GM10248 (cell line): ENCODE measurements around the gene NGB.

Experiments
- CTCF ChIA-PET: fragments of 300-600 bp; sonication (Branson Sonifier 250); formaldehyde crosslinking; extraction: SDS; loops from one replicate; lab custom pipeline; 2021; ENCODE audit warnings: antibody characterized with exemption; lab: Yijun Ruan, JAX
- POLR2A ChIA-PET: fragments of 350-650 bp; sonication (Branson Sonifier 250); formaldehyde crosslinking; extraction: SDS; loops from one replicate; lab custom pipeline; 2020; ENCODE audit warnings: antibody characterized with exemption; lab: Yijun Ruan, JAX
- DNase-seq: peaks from one replicate; pipeline ENCODE4 v3.0.0; 2012; ENCODE audit errors: extremely low spot score
- TF ChIP-seq, protein P1 (sequence below): IDR thresholded peaks from 2 replicates; pipeline ENCODE4 v1.5.1; 2012; ENCODE audit warnings: mild to moderate bottlenecking, low read depth; ENCODE audit errors: extremely low read depth, missing control alignments, control extremely low read depth

The NGB gene

DNA sequence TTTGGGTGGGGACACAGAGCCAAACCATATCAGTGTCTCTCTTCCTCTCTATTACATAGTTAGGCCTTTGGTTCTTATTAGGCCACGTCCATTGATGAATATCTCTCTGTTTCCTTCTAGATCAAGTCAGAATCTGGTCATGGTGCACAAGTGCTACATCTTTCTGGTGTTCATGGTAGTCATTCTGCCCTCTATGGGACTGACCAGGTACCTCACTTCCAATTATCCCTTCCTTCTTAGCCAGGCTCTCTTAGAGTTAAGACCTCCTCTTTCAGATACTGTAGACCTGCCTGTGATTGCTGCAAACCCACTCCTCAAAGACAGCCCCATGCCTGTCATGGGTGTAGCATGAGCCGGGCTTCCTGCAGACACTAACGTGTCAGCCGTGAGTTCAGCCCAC, 25.2 kb downstream of the NGB start:
- TF ChIP-seq, protein P1, sequence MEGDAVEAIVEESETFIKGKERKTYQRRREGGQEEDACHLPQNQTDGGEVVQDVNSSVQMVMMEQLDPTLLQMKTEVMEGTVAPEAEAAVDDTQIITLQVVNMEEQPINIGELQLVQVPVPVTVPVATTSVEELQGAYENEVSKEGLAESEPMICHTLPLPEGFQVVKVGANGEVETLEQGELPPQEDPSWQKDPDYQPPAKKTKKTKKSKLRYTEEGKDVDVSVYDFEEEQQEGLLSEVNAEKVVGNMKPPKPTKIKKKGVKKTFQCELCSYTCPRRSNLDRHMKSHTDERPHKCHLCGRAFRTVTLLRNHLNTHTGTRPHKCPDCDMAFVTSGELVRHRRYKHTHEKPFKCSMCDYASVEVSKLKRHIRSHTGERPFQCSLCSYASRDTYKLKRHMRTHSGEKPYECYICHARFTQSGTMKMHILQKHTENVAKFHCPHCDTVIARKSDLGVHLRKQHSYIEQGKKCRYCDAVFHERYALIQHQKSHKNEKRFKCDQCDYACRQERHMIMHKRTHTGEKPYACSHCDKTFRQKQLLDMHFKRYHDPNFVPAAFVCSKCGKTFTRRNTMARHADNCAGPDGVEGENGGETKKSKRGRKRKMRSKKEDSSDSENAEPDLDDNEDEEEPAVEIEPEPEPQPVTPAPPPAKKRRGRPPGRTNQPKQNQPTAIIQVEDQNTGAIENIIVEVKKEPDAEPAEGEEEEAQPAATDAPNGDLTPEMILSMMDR, result no peak
- CTCF ChIA-PET, result interaction anchor here (1.1 kb wide), 1 partner anchor 95 kb away, joined by 4 read pairs; no protein-coding TSS in a partner anchor
- no peak for DNase-seq
- POLR2A ChIA-PET, result no interaction called here

DNA sequence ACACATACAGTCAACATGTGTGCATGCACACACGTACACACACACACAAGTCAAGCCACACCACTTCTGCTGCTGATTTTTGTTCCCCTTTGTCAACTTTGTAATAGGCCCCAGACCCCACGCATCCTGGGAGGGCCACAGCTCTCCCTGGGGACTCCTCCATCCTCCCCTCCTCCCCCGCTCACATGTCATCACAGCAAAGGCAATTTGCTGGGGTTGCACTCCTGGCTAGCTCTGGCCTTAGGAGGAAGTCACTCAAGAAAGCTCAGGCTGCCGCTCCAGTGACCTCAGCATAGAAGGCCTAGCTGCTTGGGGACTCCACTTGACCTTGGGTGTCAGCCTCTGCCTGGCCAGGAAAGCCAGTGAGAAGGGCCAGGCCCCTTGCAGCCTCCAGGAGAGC, 27.2 kb downstream of the NGB start:
- TF ChIP-seq, protein P1, result no peak
- ChIA-PET CTCF (no interaction called here), POLR2A (no interaction called here)
- peak; percentile 51 for DNase-seq

DNA sequence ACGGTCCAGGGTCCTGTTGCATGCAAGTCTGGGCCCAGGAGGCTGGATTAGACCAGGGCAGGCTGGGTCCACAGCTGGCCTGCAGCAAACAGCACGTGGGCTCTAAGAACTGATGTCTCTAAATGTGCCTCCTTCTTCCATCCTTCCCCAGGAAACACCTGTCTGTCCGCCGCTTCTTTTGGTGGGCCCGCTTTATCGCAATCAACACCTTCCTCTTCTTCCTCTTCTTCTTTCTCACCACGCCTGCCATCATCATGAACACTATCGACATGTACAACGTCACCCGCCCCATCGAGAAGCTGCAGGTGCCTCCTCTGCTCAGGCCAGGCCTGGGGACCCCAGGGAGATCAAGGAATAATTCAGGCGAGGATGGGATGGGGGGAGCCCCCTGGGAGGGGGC, 28.3 kb downstream of the NGB start:
- ChIA-PET CTCF (no interaction called here), POLR2A (no interaction called here)
- TF ChIP-seq, protein P1, result no peak
- no peak for DNase-seq

- POLR2A ChIA-PET, result no interaction called here
- DNase-seq, result no peak
- CTCF ChIA-PET, result no interaction called here
- TF ChIP-seq, protein P1, result no peak
Observed at GRCh38 chr14:77241955-77242354, 29.1 kb downstream of the NGB start.

DNA sequence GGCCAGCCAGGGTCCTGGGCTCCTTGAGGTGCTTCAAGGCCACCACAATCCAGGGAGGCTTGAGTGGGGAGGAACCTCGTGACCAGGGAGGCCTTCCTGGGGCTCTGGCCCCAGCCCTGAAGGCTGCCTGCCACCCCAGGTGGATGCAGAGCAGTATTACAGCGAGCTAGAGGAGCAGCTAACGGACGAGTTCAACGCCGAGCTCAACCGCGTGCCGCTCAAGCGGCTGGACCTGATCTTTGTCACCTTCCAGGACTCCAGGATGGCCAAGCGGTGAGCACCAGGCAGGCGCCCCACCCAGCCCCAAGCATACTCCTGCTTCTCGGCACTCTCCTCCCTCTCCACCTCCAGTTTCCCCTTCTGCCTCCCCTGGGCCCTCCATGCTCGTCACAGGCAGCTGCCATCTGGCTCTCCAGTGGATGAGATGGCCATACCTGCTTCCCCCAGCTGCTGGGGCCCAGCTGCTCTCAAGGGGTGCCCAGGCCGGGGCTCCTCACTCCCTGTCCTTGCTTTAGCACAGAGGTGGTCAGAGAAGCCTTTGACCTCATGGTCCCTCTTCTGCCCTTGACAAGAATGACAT, 30.6 kb downstream of the NGB start:
- DNase-seq, result no peak
- ChIA-PET CTCF (no interaction called here), POLR2A (no interaction called here)
- TF ChIP-seq, protein P1, result no peak

DNA sequence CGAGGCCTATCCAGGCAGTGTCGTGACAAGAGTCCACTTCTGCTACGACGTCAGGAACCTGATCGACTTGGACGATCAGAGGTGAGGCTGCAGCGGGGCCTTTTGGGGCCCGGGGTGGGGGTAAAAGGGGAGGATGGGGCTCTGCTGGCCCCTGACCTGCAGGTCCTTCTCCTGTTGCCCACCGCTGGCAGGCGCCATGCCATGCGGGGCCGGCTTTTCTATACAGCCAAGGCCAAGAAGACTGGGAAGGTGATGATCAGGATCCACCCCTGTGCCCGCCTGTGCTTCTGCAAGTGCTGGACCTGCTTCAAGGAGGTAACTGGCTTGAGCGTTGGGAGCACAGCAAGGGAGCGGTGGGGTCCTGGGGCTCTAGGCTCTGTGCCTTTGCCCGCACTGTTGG, 31.6 kb downstream of the NGB start:
- TF ChIP-seq, protein P1, result no peak
- ChIA-PET CTCF (interaction anchor here (1.0 kb wide), 1 partner anchor 26 kb away, joined by 5 read pairs; no protein-coding TSS in a partner anchor), POLR2A (no interaction called here)
- DNase-seq, result no peak
